ENCODE measurements around the gene EXOC7. TPM values are rescaled to one million over a fixed set of nuclear protein-coding genes. Genes with fewer than 3 reads are reported as not detected.

Gene EXOC7
- total RNA-seq, 1 donor from 2014 or later = 145 TPM

GRCh38 chr17:76079956-76080767 is 23.4 kb downstream of the EXOC7 start:
- Histone ChIP-seq H3K9ac (ENCODE audit: low read length) (no peak overlapping the region), H3K27ac (ENCODE audit: low read depth, low read length) (no peak overlapping the region), H4K20me1 (ENCODE audit: insufficient read depth, low read length) (peaks cover 28% of the 10 kb centered on the region), H3K36me3 (ENCODE audit: insufficient read depth, low read length) (peaks cover 7% of the 10 kb centered on the region), H3K9me3 (ENCODE audit: insufficient read depth, low read depth, low read length) (no peaks in the 10 kb centered on the region), H3K4me3 (ENCODE audit: insufficient read depth, low read depth, low read length) (no peak overlapping the region), H3K4me2 (ENCODE audit: low read length) (no peak overlapping the region), H3K79me2 (ENCODE audit: insufficient read depth, low read length) (no peaks in the 10 kb centered on the region), H3K27me3 (ENCODE audit: insufficient read depth, low read length) (peaks cover 55% of the 10 kb centered on the region), H2AFZ (ENCODE audit: low read depth, low read length) (no peak overlapping the region), H3K4me1 (ENCODE audit: insufficient read depth, low read length) (peaks cover 7% of the 10 kb centered on the region)
- peaks cover 12% of the 10 kb centered on the region for H3K36me3 Mint-ChIP-seq (ENCODE audit: low read depth, unreplicated experiment)
- H3K27ac Mint-ChIP-seq (ENCODE audit: unreplicated experiment) = peak overlapping the region; percentile 34
- H3K27me3 Mint-ChIP-seq (ENCODE audit: low read depth, unreplicated experiment) = peaks cover 40% of the 10 kb centered on the region
- FAIRE-seq (no peak), DNase-seq (ENCODE audit: low read depth) (no peak)
- TF ChIP-seq EZH2 (IDR thresholded peaks at IDR 0.05; ENCODE audit: insufficient read depth, low read length) (no peak), CTCF (IDR thresholded peaks at IDR 0.05; ENCODE audit: insufficient read depth, low read depth, low read length) (no peak)
- no peak overlapping the region for H3K4me3 Mint-ChIP-seq (ENCODE audit: unreplicated experiment)
- peaks cover 18% of the 10 kb centered on the region for H3K4me1 Mint-ChIP-seq (ENCODE audit: low read depth, unreplicated experiment)
- no peaks in the 10 kb centered on the region for H3K9me3 Mint-ChIP-seq (ENCODE audit: unreplicated experiment)

GRCh38 chr17:76079535-76079955 is 24.0 kb downstream of the EXOC7 start:
- peaks cover 18% of the 10 kb centered on the region for H3K4me1 Mint-ChIP-seq (ENCODE audit: low read depth, unreplicated experiment)
- Histone ChIP-seq H3K4me1 (ENCODE audit: insufficient read depth, low read length) (peaks cover 7% of the 10 kb centered on the region), H3K36me3 (ENCODE audit: insufficient read depth, low read length) (peaks cover 5% of the 10 kb centered on the region), H3K4me3 (ENCODE audit: insufficient read depth, low read depth, low read length) (no peak overlapping the region), H4K20me1 (ENCODE audit: insufficient read depth, low read length) (peaks cover 28% of the 10 kb centered on the region), H3K4me2 (ENCODE audit: low read length) (no peak overlapping the region), H3K27ac (ENCODE audit: low read depth, low read length) (no peak overlapping the region), H3K9ac (ENCODE audit: low read length) (no peak overlapping the region), H3K27me3 (ENCODE audit: insufficient read depth, low read length) (peaks cover 61% of the 10 kb centered on the region), H2AFZ (ENCODE audit: low read depth, low read length) (no peak overlapping the region), H3K79me2 (ENCODE audit: insufficient read depth, low read length) (no peaks in the 10 kb centered on the region), H3K9me3 (ENCODE audit: insufficient read depth, low read depth, low read length) (no peaks in the 10 kb centered on the region)
- H3K27ac Mint-ChIP-seq (ENCODE audit: unreplicated experiment) = no peak overlapping the region
- FAIRE-seq = no peak
- H3K27me3 Mint-ChIP-seq (ENCODE audit: low read depth, unreplicated experiment) = peaks cover 45% of the 10 kb centered on the region
- DNase-seq (ENCODE audit: low read depth) = no peak
- no peak for TF ChIP-seq CTCF (IDR thresholded peaks at IDR 0.05; ENCODE audit: insufficient read depth, low read depth, low read length)
- no peak for TF ChIP-seq EZH2 (IDR thresholded peaks at IDR 0.05; ENCODE audit: insufficient read depth, low read length)
- no peak overlapping the region for H3K4me3 Mint-ChIP-seq (ENCODE audit: unreplicated experiment)
- H3K9me3 Mint-ChIP-seq (ENCODE audit: unreplicated experiment) = no peaks in the 10 kb centered on the region
- peaks cover 9% of the 10 kb centered on the region for H3K36me3 Mint-ChIP-seq (ENCODE audit: low read depth, unreplicated experiment)
